Activated CD4-positive, alpha-beta T cell treated with anti-CD3 and anti-CD28 coated beads, Interleukin-2, amount 50 U/mL, for 48 hours (primary cell): ENCODE measurements around the gene CLIP1.
A peak's percentile ranks its signal among the peaks of the same experiment; 100 is the strongest.
"Not testable (repeated sequence)": the region's sequence is repeated elsewhere in the genome, so short reads cannot be mapped to it uniquely, and the experiment has no call there.

Experiments used
- DNase-seq, 2 experiments: peaks; one replicate each; pipeline ENCODE4 v3.0.0-alpha.2; 2020

CLIP1 gene

GRCh38 chr12:122421821-122422729, at the start of gene CLIP1:
Gene CLIP1, minus strand, starts transcription at chr12:122422669. Its CDS starts 42,217 bp downstream, at chr12:122380452.
- peak; percentile 59 to 66 for DNase-seq

GRCh38 chr12:122471324-122472226, 49.1 kb upstream of the CLIP1 start:
- no peak for DNase-seq

GRCh38 chr12:122470576-122470975, 48.1 kb upstream of the CLIP1 start:
- not testable (repeated sequence) for DNase-seq

GRCh38 chr12:122469856-122470255, 47.4 kb upstream of the CLIP1 start:
- not testable (repeated sequence) for DNase-seq

GRCh38 chr12:122467983-122468382, 45.5 kb upstream of the CLIP1 start:
- no peak for DNase-seq

GRCh38 chr12:122464317-122465042, 42.0 kb upstream of the CLIP1 start:
- DNase-seq: not testable (repeated sequence)

- no peak for DNase-seq
These were observed 38.2 kb upstream of the CLIP1 start for GRCh38 chr12:122460641-122461040.

GRCh38 chr12:122460061-122460460, 37.6 kb upstream of the CLIP1 start:
- DNase-seq: no peak

GRCh38 chr12:122459211-122459610, 36.7 kb upstream of the CLIP1 start:
- DNase-seq: no peak

- DNase-seq: no peak
These were observed 35.9 kb upstream of the CLIP1 start for GRCh38 chr12:122458105-122459035.

GRCh38 chr12:122457627-122458026, 35.2 kb upstream of the CLIP1 start:
- no peak for DNase-seq

- DNase-seq: no peak
These were observed 32.3 kb upstream of the CLIP1 start for GRCh38 chr12:122454739-122455138.

GRCh38 chr12:122454250-122454721, 31.8 kb upstream of the CLIP1 start:
- no peak for DNase-seq

- no peak for DNase-seq
These were observed 30.3 kb upstream of the CLIP1 start for GRCh38 chr12:122452701-122453285.

GRCh38 chr12:122449317-122449716, 26.8 kb upstream of the CLIP1 start:
- peak; percentile 9 to 12 for DNase-seq

- not testable (repeated sequence) for DNase-seq
These were observed 25.4 kb upstream of the CLIP1 start for GRCh38 chr12:122447825-122448224.

- not testable (repeated sequence) for DNase-seq
These were observed 23.9 kb upstream of the CLIP1 start for GRCh38 chr12:122446390-122446789.

- DNase-seq: not testable (repeated sequence)
These were observed 21.6 kb upstream of the CLIP1 start for GRCh38 chr12:122444071-122444470.

GRCh38 chr12:122438822-122439221, 16.4 kb upstream of the CLIP1 start:
- not testable (repeated sequence) for DNase-seq

- DNase-seq: no peak
These were observed 15.2 kb upstream of the CLIP1 start for GRCh38 chr12:122437656-122438121.

- no peak for DNase-seq
These were observed 12.7 kb upstream of the CLIP1 start for GRCh38 chr12:122435186-122435585.
